Neural progenitor cell (in vitro differentiated cells): Measurements from ENCODE around the gene CHST12.

ENCODE experiments used
- EZH2 ChIP-seq: fragments of 200-600 bp; sonication (generic); IDR thresholded peaks from 2 replicates; pipeline ENCODE4 v1.6.1; 2017; ENCODE audit warnings: antibody characterized with exemption, mild to moderate bottlenecking, moderate library complexity
- TF ChIP-seq, protein P1 (sequence below): fragments of 200-600 bp; sonication (generic); IDR thresholded peaks from 2 replicates; pipeline ENCODE4 v1.5.1; 2017; ENCODE audit warnings: antibody characterized with exemption, mild to moderate bottlenecking

DNA sequence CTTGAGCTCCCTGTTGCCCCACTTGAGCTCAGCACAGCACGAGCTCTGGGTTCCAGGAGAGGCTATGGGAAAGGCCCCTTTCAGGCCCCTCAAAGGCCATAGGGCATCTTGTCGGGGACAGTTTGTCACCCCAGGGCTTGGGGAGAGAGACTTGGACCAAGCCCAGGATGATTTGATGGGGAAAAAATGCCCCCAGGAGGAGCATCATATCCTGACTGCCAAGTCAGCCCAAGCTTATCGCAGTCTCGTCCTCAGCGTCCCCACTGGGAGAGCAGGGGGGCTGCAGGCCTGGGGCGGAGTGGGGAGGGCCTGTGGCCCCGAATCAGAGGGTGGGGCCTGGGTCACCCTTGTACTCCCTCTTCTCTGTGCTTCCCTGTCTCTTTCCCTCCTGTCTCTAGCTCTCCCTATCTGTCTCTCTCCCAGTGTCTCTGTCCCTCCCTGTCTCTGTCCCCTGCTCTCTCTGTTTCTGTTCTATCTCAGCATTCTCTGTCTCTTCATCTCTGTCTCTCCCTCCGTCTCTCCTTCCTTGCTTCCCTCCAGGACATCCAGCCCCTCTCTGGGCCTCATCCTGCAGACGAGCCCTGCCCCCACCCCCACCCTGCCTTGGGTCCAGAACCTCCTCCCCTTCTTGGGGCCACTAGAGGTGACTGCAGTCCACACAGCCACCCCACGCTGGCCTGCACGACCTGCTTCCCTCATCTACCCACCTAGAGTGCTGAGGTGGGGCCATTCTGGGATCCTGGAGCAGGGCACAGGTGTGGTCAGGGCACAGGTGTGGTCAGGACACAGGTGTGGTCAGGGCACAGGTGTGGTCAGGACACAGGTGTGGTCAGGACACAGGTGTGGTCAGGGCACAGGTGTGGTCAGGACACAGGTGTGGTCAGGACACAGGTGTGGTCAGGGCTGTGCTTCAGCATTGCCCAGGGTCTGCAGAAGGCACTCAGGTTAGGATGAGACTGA is 90.1 kb downstream of the CHST12 start:
- TF ChIP-seq, protein P1, sequence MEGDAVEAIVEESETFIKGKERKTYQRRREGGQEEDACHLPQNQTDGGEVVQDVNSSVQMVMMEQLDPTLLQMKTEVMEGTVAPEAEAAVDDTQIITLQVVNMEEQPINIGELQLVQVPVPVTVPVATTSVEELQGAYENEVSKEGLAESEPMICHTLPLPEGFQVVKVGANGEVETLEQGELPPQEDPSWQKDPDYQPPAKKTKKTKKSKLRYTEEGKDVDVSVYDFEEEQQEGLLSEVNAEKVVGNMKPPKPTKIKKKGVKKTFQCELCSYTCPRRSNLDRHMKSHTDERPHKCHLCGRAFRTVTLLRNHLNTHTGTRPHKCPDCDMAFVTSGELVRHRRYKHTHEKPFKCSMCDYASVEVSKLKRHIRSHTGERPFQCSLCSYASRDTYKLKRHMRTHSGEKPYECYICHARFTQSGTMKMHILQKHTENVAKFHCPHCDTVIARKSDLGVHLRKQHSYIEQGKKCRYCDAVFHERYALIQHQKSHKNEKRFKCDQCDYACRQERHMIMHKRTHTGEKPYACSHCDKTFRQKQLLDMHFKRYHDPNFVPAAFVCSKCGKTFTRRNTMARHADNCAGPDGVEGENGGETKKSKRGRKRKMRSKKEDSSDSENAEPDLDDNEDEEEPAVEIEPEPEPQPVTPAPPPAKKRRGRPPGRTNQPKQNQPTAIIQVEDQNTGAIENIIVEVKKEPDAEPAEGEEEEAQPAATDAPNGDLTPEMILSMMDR = no peak
- TF ChIP-seq EZH2 = no peak
